ENCODE data around the gene RELN. TPM values are rescaled to one million over a fixed set of nuclear protein-coding genes. Genes with fewer than 3 reads are reported as not detected.

The RELN gene
- total RNA-seq, 1 experiment from 2014 or later: 0.20 TPM

DNA sequence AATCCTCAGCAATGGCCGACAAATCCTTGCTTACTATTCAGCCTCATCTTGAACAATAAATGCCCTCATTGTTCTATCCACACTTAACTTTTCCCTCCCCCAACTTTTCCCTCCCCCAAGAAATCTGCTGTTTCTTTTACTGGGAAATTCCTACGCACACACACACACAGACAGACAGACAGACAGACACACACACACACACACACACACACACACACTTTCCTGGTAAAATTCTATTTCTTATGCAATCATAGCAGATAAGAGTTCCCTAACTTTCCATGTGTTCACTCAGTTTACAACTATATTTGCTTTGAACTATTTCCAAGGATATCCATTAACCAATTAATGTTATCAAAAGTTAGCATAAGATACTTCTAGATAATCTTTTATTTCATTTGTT, 52.9 kb downstream of the RELN start (continued):
- TF ChIP-seq, protein P1, sequence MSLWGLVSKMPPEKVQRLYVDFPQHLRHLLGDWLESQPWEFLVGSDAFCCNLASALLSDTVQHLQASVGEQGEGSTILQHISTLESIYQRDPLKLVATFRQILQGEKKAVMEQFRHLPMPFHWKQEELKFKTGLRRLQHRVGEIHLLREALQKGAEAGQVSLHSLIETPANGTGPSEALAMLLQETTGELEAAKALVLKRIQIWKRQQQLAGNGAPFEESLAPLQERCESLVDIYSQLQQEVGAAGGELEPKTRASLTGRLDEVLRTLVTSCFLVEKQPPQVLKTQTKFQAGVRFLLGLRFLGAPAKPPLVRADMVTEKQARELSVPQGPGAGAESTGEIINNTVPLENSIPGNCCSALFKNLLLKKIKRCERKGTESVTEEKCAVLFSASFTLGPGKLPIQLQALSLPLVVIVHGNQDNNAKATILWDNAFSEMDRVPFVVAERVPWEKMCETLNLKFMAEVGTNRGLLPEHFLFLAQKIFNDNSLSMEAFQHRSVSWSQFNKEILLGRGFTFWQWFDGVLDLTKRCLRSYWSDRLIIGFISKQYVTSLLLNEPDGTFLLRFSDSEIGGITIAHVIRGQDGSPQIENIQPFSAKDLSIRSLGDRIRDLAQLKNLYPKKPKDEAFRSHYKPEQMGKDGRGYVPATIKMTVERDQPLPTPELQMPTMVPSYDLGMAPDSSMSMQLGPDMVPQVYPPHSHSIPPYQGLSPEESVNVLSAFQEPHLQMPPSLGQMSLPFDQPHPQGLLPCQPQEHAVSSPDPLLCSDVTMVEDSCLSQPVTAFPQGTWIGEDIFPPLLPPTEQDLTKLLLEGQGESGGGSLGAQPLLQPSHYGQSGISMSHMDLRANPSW (CRISPR knock-in tag; conservative IDR thresholded peaks at IDR 0.05; ENCODE audit: low read depth): no peak
- no peak for TF ChIP-seq FOXP1 (CRISPR knock-in tag; IDR thresholded peaks at IDR 0.05; ENCODE audit: borderline replicate concordance)
- TF ChIP-seq NFE2L1 (CRISPR knock-in tag; IDR thresholded peaks at IDR 0.05): no peak
- TF ChIP-seq KAT7 (CRISPR knock-in tag; IDR thresholded peaks at IDR 0.05; ENCODE audit: borderline replicate concordance): no peak
- TF ChIP-seq GTF2I (CRISPR knock-in tag; conservative IDR thresholded peaks at IDR 0.05): no peak
- no peak for TF ChIP-seq FOXK1 (CRISPR knock-in tag; IDR thresholded peaks at IDR 0.05)

- no peak overlapping the region for H3K4me3 Mint-ChIP-seq
- H3K27ac Mint-ChIP-seq: no peak overlapping the region
- ChIA-PET POLR2A (no interaction called here), CTCF (no interaction called here)
- peaks cover 11% of the 10 kb centered on the region; the same call in 1 of the 2 replicates for H3K4me1 Mint-ChIP-seq
- ATAC-seq: no peak
- H3K9me3 Mint-ChIP-seq: no peaks in the 10 kb centered on the region
- no peaks in the 10 kb centered on the region; the same call in 1 of the 2 replicates for H3K27me3 Mint-ChIP-seq (ENCODE audit: low read depth)
- TF ChIP-seq ELF4 (CRISPR knock-in tag; IDR thresholded peaks at IDR 0.05; ENCODE audit: low read depth) (no peak), ESRRA (CRISPR knock-in tag; IDR thresholded peaks at IDR 0.05; ENCODE audit: borderline replicate concordance) (no peak), EMX1 (CRISPR knock-in tag; IDR thresholded peaks at IDR 0.05) (no peak), FOXP4 (CRISPR knock-in tag; IDR thresholded peaks at IDR 0.05) (no peak), NR3C1 (CRISPR knock-in tag; conservative IDR thresholded peaks at IDR 0.05; ENCODE audit: low read depth) (no peak), ZMAT4 (CRISPR knock-in tag; IDR thresholded peaks at IDR 0.05) (no peak), KAT7 (CRISPR knock-in tag; IDR thresholded peaks at IDR 0.05; ENCODE audit: borderline replicate concordance) (no peak), USF1 (CRISPR knock-in tag; IDR thresholded peaks at IDR 0.05) (no peak), NFYB (CRISPR knock-in tag; conservative IDR thresholded peaks at IDR 0.05; ENCODE audit: low read depth) (no peak), ZNF138 (CRISPR knock-in tag; conservative IDR thresholded peaks at IDR 0.05) (no peak), ZNF423 (CRISPR knock-in tag; IDR thresholded peaks at IDR 0.05) (no peak), FOXJ3 (CRISPR knock-in tag; IDR thresholded peaks at IDR 0.05; ENCODE audit: borderline replicate concordance) (no peak)
- TF ChIP-seq, protein P2, sequence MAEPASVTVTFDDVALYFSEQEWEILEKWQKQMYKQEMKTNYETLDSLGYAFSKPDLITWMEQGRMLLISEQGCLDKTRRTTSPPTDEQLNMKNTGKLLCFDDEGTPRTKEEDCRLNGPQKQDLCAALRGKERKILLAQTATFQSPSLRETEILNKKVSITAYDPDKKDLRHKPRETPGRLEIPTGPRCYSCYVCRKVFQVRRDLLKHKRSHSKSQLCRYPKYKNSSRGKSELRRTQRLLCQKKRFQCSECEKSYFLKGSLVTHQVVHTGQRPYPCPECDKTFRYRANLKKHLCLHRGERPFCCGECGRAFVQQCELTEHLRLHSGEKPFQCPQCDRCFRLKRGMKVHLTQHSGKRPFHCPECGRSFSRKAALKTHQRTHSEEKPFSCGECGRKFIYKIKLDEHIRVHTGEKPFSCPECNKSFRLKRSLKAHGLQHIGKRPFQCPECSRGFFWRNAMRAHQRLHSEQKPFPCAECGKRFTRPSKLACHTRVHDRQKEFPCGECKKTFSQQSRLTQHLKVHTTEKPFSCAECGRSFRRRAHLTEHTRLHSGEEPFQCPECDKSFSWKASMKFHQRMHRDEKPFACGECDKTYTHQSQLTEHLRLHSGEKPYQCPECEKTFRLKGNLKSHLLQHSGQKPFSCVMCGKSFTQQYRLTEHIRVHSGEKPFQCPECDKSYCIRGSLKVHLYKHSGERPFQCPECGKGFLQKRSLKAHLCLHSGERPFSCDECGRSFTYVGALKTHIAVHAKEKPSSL (CRISPR knock-in tag; conservative IDR thresholded peaks at IDR 0.05): no peak
- TF ChIP-seq, protein P3, sequence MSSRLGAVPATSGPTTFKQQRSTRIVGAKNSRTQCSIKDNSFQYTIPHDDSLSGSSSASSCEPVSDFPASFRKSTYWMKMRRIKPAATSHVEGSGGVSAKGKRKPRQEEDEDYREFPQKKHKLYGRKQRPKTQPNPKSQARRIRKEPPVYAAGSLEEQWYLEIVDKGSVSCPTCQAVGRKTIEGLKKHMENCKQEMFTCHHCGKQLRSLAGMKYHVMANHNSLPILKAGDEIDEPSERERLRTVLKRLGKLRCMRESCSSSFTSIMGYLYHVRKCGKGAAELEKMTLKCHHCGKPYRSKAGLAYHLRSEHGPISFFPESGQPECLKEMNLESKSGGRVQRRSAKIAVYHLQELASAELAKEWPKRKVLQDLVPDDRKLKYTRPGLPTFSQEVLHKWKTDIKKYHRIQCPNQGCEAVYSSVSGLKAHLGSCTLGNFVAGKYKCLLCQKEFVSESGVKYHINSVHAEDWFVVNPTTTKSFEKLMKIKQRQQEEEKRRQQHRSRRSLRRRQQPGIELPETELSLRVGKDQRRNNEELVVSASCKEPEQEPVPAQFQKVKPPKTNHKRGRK (CRISPR knock-in tag; IDR thresholded peaks at IDR 0.05; ENCODE audit: borderline replicate concordance): no peak
- TF ChIP-seq, protein P4, sequence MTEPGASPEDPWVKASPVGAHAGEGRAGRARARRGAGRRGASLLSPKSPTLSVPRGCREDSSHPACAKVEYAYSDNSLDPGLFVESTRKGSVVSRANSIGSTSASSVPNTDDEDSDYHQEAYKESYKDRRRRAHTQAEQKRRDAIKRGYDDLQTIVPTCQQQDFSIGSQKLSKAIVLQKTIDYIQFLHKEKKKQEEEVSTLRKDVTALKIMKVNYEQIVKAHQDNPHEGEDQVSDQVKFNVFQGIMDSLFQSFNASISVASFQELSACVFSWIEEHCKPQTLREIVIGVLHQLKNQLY (CRISPR knock-in tag; IDR thresholded peaks at IDR 0.05): no peak
- TF ChIP-seq, protein P5, sequence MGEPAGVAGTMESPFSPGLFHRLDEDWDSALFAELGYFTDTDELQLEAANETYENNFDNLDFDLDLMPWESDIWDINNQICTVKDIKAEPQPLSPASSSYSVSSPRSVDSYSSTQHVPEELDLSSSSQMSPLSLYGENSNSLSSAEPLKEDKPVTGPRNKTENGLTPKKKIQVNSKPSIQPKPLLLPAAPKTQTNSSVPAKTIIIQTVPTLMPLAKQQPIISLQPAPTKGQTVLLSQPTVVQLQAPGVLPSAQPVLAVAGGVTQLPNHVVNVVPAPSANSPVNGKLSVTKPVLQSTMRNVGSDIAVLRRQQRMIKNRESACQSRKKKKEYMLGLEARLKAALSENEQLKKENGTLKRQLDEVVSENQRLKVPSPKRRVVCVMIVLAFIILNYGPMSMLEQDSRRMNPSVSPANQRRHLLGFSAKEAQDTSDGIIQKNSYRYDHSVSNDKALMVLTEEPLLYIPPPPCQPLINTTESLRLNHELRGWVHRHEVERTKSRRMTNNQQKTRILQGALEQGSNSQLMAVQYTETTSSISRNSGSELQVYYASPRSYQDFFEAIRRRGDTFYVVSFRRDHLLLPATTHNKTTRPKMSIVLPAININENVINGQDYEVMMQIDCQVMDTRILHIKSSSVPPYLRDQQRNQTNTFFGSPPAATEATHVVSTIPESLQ (CRISPR knock-in tag; IDR thresholded peaks at IDR 0.05): no peak
- DNase-seq (ENCODE audit: low spot score): no peak
- H3K36me3 Mint-ChIP-seq: no peaks in the 10 kb centered on the region
Observed at GRCh38 chr7:103934508-103934907, 55.0 kb downstream of the RELN start.
